ENCODE results near the gene TRIP11. TPM values are rescaled to one million over a fixed set of nuclear protein-coding genes. Genes with fewer than 3 reads are reported as not detected.

Gene TRIP11
- polyA plus RNA-seq, 1 donor from 2014 or later, result 74.3 TPM

- no peak overlapping the region for H3K27ac Mint-ChIP-seq
- H3K4me3 Mint-ChIP-seq, result no peak overlapping the region
- H3K27me3 Mint-ChIP-seq, result no peaks in the 10 kb centered on the region
- H3K4me1 Mint-ChIP-seq, result no peaks in the 10 kb centered on the region
- H3K36me3 Mint-ChIP-seq, result peaks cover 20% of the 10 kb centered on the region
- H3K9me3 Mint-ChIP-seq, result no peaks in the 10 kb centered on the region
These were observed 54.2 kb downstream of the TRIP11 start for GRCh38 chr14:91985521-91986255.

- H3K4me3 Mint-ChIP-seq, result no peak overlapping the region
These were observed 54.9 kb downstream of the TRIP11 start for GRCh38 chr14:91985008-91985407.

GRCh38 chr14:91983588-91983987 is 56.3 kb downstream of the TRIP11 start:
- H3K27me3 Mint-ChIP-seq, result no peaks in the 10 kb centered on the region
- H3K36me3 Mint-ChIP-seq, result peaks cover 21% of the 10 kb centered on the region
- H3K9me3 Mint-ChIP-seq, result no peaks in the 10 kb centered on the region
- H3K27ac Mint-ChIP-seq, result no peak overlapping the region
- H3K4me1 Mint-ChIP-seq, result no peaks in the 10 kb centered on the region
- H3K4me3 Mint-ChIP-seq, result no peak overlapping the region

More at GRCh38 chr14:91985008-91985407, 54.9 kb downstream of the TRIP11 start:
- Mint-ChIP-seq H3K4me1 (no peaks in the 10 kb centered on the region), H3K27me3 (no peaks in the 10 kb centered on the region), H3K27ac (no peak overlapping the region), H3K9me3 (no peaks in the 10 kb centered on the region), H3K36me3 (peaks cover 20% of the 10 kb centered on the region)

GRCh38 chr14:91980157-91980556 is 59.7 kb downstream of the TRIP11 start:
- Mint-ChIP-seq H3K27me3 (no peaks in the 10 kb centered on the region), H3K9me3 (no peaks in the 10 kb centered on the region), H3K4me3 (no peak overlapping the region), H3K36me3 (peaks cover 5% of the 10 kb centered on the region), H3K4me1 (no peaks in the 10 kb centered on the region), H3K27ac (no peak overlapping the region)

DNA sequence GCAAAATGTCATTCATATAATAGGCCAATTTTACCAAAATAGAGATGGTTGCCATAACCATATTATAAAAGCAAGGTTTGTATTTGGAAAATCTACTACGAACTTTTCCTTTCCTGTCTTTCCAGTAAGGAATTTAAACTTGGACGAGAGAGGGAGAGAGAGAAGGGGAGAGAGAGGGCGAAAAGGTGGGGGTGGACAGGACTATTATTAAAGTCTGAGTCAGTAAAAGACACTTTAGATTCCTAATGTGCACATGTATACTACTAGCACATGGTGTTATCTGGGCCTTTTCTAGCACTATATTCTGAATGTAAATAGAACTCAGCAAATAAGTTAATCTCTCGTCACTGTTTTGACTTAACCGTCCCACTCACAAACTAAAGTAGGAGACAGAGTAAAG is 62.0 kb downstream of the TRIP11 start:
- Mint-ChIP-seq H3K4me1 (no peaks in the 10 kb centered on the region), H3K4me3 (no peak overlapping the region), H3K9me3 (no peaks in the 10 kb centered on the region), H3K27me3 (no peaks in the 10 kb centered on the region), H3K36me3 (peaks cover 7% of the 10 kb centered on the region), H3K27ac (no peak overlapping the region)

DNA sequence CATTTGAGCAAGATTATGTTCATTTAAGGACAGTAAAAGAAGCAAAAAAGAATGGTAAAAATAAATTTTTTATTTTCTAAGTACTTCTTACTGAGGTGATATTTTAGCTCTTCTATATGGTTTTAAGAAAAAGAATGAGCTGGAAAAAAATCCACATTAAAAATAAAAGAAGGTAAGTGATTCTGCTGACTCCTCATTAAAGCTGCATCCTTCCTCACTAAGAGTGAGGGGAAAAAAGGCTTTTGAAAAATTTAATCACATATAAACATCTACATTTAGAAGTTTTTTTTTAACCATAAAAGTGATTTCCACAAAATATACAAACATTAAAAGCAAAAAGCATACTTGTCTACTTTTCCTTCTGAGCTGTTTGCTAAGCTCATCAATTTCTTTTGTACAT is 64.1 kb downstream of the TRIP11 start:
- H3K36me3 Mint-ChIP-seq, result peaks cover 12% of the 10 kb centered on the region

GRCh38 chr14:91971188-91971778 is 68.6 kb downstream of the TRIP11 start:
- peak overlapping the region in 1 of 3 donors; percentile 46 for H3K27ac Mint-ChIP-seq
- peaks cover 14% of the 10 kb centered on the region for H3K36me3 Mint-ChIP-seq
- H3K9me3 Mint-ChIP-seq, result no peaks in the 10 kb centered on the region
- H3K27me3 Mint-ChIP-seq, result no peaks in the 10 kb centered on the region
- no peak overlapping the region for H3K4me3 Mint-ChIP-seq
- H3K4me1 Mint-ChIP-seq, result peaks cover 0 to 11% (median 7%) of the 10 kb centered on the region in 3 donors

More for the DNA sequence above, 64.1 kb downstream of the TRIP11 start:
- Mint-ChIP-seq H3K4me3 (no peak overlapping the region), H3K27ac (no peak overlapping the region), H3K9me3 (no peaks in the 10 kb centered on the region), H3K4me1 (no peaks in the 10 kb centered on the region), H3K27me3 (no peaks in the 10 kb centered on the region)

DNA sequence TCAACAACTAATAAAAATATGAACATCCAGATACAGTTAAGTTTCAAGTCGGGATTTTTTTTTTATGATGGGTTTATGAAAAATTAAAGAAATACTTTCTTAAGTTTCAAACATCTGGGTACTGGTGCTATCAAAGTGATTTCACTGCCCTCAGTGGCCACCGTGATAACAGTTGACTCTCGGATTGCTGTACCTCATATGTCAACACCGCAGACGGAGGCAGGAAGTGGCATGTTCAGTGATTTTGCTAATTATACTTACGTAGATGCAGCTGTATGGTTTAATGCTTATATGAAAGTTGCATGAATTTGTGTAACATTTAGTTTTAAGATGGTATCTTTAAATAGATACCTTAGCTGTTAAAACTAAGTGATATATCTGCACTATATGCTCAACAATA is 71.6 kb downstream of the TRIP11 start:
- H3K27me3 Mint-ChIP-seq, result no peaks in the 10 kb centered on the region
- no peaks in the 10 kb centered on the region for H3K9me3 Mint-ChIP-seq
- peaks cover 0 to 11% (median 7%) of the 10 kb centered on the region in 3 donors for H3K4me1 Mint-ChIP-seq
- H3K4me3 Mint-ChIP-seq, result no peak overlapping the region
- peak overlapping the region in 1 of 3 donors; percentile 79 for H3K27ac Mint-ChIP-seq
- peaks cover 9% of the 10 kb centered on the region for H3K36me3 Mint-ChIP-seq

DNA sequence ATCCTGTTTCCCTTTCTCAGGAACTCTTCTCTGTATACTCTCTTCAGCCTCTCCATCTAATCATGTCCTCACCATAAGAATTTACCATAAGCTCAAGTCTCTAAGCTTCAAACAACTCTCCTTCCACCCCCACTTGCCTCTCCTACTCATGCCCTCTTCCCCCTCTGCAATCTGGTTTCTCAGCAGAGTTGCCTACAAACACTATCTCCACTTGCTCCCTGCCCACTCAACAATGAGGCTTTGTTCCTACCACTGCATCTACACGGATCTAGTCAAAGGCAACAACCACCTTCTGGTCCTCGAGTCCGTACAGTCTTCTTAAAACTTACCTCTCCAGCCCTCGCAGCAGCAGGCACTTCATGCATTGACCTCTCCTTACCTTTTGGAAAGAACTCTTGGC is 75.1 kb downstream of the TRIP11 start:
- H3K4me1 Mint-ChIP-seq, result peaks cover 0 to 11% (median 7%) of the 10 kb centered on the region in 3 donors
- no peaks in the 10 kb centered on the region for H3K27me3 Mint-ChIP-seq
- no peaks in the 10 kb centered on the region for H3K9me3 Mint-ChIP-seq
- no peak overlapping the region for H3K27ac Mint-ChIP-seq
- H3K36me3 Mint-ChIP-seq, result peaks cover 4% of the 10 kb centered on the region
- H3K4me3 Mint-ChIP-seq, result no peak overlapping the region

- H3K4me3 Mint-ChIP-seq, result no peak overlapping the region
- no peaks in the 10 kb centered on the region for H3K36me3 Mint-ChIP-seq
- H3K4me1 Mint-ChIP-seq, result peaks cover 0 to 11% (median 7%) of the 10 kb centered on the region in 3 donors
- no peaks in the 10 kb centered on the region for H3K27me3 Mint-ChIP-seq
- no peaks in the 10 kb centered on the region for H3K9me3 Mint-ChIP-seq
- H3K27ac Mint-ChIP-seq, result no peak overlapping the region
These were observed 75.8 kb downstream of the TRIP11 start for GRCh38 chr14:91964011-91964410.

DNA sequence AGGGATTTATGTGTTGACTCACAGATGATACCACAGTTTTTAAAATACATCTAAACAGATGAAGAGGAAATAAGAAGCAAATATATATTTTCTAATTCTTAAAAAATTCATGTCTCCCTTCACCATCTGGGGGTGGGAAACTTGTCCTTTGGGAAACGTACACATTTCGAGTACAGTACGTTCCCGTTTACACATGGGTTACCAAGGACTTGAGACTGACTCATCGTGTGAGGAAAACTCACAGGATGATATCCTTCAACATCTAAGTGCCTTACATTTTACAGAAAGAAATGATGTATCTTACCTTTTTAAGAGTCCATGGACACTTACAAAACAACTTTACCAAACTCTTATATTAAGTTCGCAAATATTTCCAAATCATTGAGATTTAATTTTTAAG is 76.4 kb downstream of the TRIP11 start:
- Mint-ChIP-seq H3K4me1 (peaks cover 0 to 5% (median 3%) of the 10 kb centered on the region in 3 donors), H3K27ac (no peak overlapping the region), H3K4me3 (no peak overlapping the region), H3K9me3 (no peaks in the 10 kb centered on the region), H3K27me3 (no peaks in the 10 kb centered on the region), H3K36me3 (no peaks in the 10 kb centered on the region)

- H3K4me3 Mint-ChIP-seq, result no peak overlapping the region
- H3K36me3 Mint-ChIP-seq, result peaks cover 3% of the 10 kb centered on the region
- no peaks in the 10 kb centered on the region for H3K4me1 Mint-ChIP-seq
- no peaks in the 10 kb centered on the region for H3K9me3 Mint-ChIP-seq
- no peak overlapping the region for H3K27ac Mint-ChIP-seq
- H3K27me3 Mint-ChIP-seq, result no peaks in the 10 kb centered on the region
These were observed 78.3 kb downstream of the TRIP11 start for GRCh38 chr14:91961297-91962220.

GRCh38 chr14:91957876-91958313 is 82.0 kb downstream of the TRIP11 start:
- Mint-ChIP-seq H3K9me3 (no peaks in the 10 kb centered on the region), H3K4me1 (no peaks in the 10 kb centered on the region), H3K27ac (no peak overlapping the region), H3K36me3 (peaks cover 3% of the 10 kb centered on the region), H3K27me3 (no peaks in the 10 kb centered on the region), H3K4me3 (no peak overlapping the region)

DNA sequence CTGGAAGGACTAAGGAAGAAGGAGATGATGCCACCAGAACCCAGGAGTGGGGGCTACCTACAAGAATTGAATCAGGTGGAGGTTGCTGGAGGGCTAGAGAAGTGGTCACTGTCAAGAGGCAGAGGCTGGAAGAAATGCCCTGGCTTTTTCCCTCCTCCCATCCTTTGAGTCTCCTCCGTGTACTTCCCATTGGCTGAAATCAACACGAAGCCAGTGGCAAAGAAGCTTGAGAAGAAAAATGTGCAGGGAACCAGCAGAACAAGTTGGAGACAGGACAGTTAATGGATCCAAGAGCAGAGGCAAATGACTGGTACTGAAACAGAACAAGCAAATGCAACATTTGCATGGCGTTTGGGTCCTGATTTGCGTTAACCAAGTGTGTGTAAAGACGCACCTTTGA is 83.2 kb downstream of the TRIP11 start:
- Mint-ChIP-seq H3K27me3 (no peaks in the 10 kb centered on the region), H3K36me3 (peaks cover 3% of the 10 kb centered on the region), H3K27ac (no peak overlapping the region), H3K9me3 (no peaks in the 10 kb centered on the region), H3K4me3 (no peak overlapping the region), H3K4me1 (no peaks in the 10 kb centered on the region)

- H3K9me3 Mint-ChIP-seq, result no peaks in the 10 kb centered on the region
These were observed 84.7 kb downstream of the TRIP11 start for GRCh38 chr14:91955168-91955567.

More at GRCh38 chr14:91955168-91955567, 84.7 kb downstream of the TRIP11 start:
- Mint-ChIP-seq H3K27ac (no peak overlapping the region), H3K4me3 (no peak overlapping the region), H3K4me1 (no peaks in the 10 kb centered on the region), H3K36me3 (peaks cover 3% of the 10 kb centered on the region), H3K27me3 (peaks cover 1% of the 10 kb centered on the region)
